Thyroid gland (tissue), 4 donors: ENCODE data around the gene SLC5A3.

Experiments used
- POLR2A ChIP-seq, 2 donors: fragments of 450-650 bp; IDR thresholded peaks; one replicate each; pipeline ENCODE4 v1.6.1; 2017; ENCODE audit warnings: antibody characterized with exemption in 2 of 2, mild to moderate bottlenecking in 2 of 2, moderate library complexity in 1 of 2
- TF ChIP-seq, protein P1 (sequence below), 6 experiments: fragments of 200-600 bp in 3 of 6; fragments of 450-650 bp in 3 of 6; sonication (generic) in 3 of 6; IDR thresholded peaks; one replicate each; pipeline ENCODE4 v1.5.1; 2016 to 2019; ENCODE audit warnings: antibody characterized with exemption in 6 of 6, mild to moderate bottlenecking in 2 of 6, inconsistent platforms in 1 of 6, moderate library complexity in 1 of 6

DNA sequence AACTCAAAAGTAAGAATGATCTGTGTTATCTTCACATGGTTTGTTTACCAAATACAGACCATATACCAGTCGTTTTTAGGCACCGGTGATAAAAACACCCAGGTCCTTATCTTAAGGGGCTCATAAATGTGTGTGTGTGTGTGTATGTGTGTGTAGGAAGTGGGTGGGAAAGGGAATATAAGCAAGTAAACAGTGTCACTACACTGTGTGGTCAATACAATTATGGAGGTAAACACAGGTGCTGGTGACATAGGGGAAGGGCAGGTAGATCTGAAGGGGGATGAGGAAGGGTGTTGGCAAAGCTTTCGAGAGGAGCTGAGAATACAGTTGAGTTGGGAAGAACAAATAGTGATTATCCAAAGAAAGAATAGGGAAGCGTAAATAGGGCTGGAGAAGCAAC is 19.1 kb upstream of the SLC5A3 start:
- TF ChIP-seq, protein P1, sequence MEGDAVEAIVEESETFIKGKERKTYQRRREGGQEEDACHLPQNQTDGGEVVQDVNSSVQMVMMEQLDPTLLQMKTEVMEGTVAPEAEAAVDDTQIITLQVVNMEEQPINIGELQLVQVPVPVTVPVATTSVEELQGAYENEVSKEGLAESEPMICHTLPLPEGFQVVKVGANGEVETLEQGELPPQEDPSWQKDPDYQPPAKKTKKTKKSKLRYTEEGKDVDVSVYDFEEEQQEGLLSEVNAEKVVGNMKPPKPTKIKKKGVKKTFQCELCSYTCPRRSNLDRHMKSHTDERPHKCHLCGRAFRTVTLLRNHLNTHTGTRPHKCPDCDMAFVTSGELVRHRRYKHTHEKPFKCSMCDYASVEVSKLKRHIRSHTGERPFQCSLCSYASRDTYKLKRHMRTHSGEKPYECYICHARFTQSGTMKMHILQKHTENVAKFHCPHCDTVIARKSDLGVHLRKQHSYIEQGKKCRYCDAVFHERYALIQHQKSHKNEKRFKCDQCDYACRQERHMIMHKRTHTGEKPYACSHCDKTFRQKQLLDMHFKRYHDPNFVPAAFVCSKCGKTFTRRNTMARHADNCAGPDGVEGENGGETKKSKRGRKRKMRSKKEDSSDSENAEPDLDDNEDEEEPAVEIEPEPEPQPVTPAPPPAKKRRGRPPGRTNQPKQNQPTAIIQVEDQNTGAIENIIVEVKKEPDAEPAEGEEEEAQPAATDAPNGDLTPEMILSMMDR (IDR thresholded peaks at IDR 0.05), result no peak
- no peak for TF ChIP-seq POLR2A (IDR thresholded peaks at IDR 0.05)
